ENCODE measurements around the gene IER3IP1.
"Not testable (repeated sequence)": the region's sequence is repeated elsewhere in the genome, so short reads cannot be mapped to it uniquely, and the experiment has no call there.

Gene IER3IP1

GRCh38 chr18:47191961-47192360 is 15.8 kb upstream of the IER3IP1 start:
- DNase-seq (ENCODE audit: low read depth): peak; percentile 15
- H3K4me3 ChIP-seq (ENCODE audit: low read length): no peak overlapping the region
- no peak for TF ChIP-seq CTCF (conservative IDR thresholded peaks at IDR 0.05; ENCODE audit: low read length)

GRCh38 chr18:47187721-47188120 is 11.6 kb upstream of the IER3IP1 start:
- no peak for TF ChIP-seq CTCF (conservative IDR thresholded peaks at IDR 0.05; ENCODE audit: low read length)
- no peak for DNase-seq (ENCODE audit: low read depth)
- H3K4me3 ChIP-seq (ENCODE audit: low read length): no peak overlapping the region

GRCh38 chr18:47184419-47185050 is 8.4 kb upstream of the IER3IP1 start:
- DNase-seq (ENCODE audit: low read depth): peak; percentile 22
- no peak overlapping the region for H3K4me3 ChIP-seq (ENCODE audit: low read length)
- TF ChIP-seq CTCF (conservative IDR thresholded peaks at IDR 0.05; ENCODE audit: low read length): no peak

GRCh38 chr18:47182156-47182555 is 6.0 kb upstream of the IER3IP1 start:
- not testable (repeated sequence) for DNase-seq (ENCODE audit: low read depth); H3K4me3 ChIP-seq (ENCODE audit: low read length)

GRCh38 chr18:47180765-47181164 is 4.6 kb upstream of the IER3IP1 start:
- H3K4me3 ChIP-seq (ENCODE audit: low read length): no peak overlapping the region
- TF ChIP-seq CTCF (conservative IDR thresholded peaks at IDR 0.05; ENCODE audit: low read length): no peak
- no peak for DNase-seq (ENCODE audit: low read depth)

GRCh38 chr18:47179520-47179919 is 3.4 kb upstream of the IER3IP1 start:
- no peak overlapping the region for H3K4me3 ChIP-seq (ENCODE audit: low read length)
- no peak for TF ChIP-seq CTCF (conservative IDR thresholded peaks at IDR 0.05; ENCODE audit: low read length)
- DNase-seq (ENCODE audit: low read depth): no peak

- DNase-seq (ENCODE audit: low read depth): no peak
- no peak for TF ChIP-seq CTCF (conservative IDR thresholded peaks at IDR 0.05; ENCODE audit: low read length)
- H3K4me3 ChIP-seq (ENCODE audit: low read length): peak overlapping the region; percentile 88
Observed at GRCh38 chr18:47175283-47175897, 774 bp downstream of the IER3IP1 start.
